Lower leg skin (tissue), 3 donors: ENCODE results near the gene GRB10.

Experiments used
- POLR2A ChIP-seq, 2 donors: fragments of 450-650 bp; IDR thresholded peaks; one replicate each; pipeline ENCODE4 v1.6.1; 2016 to 2017; ENCODE audit warnings: antibody characterized with exemption in 2 of 2, mild to moderate bottlenecking in 1 of 2, moderate library complexity in 1 of 2
- TF ChIP-seq, protein P1 (sequence below), 3 donors: fragments of 450-650 bp; IDR thresholded peaks; one replicate each; pipeline ENCODE4 v1.5.1; 2016; ENCODE audit warnings: antibody characterized with exemption in 3 of 3, mild to moderate bottlenecking in 3 of 3, moderate library complexity in 2 of 3

DNA sequence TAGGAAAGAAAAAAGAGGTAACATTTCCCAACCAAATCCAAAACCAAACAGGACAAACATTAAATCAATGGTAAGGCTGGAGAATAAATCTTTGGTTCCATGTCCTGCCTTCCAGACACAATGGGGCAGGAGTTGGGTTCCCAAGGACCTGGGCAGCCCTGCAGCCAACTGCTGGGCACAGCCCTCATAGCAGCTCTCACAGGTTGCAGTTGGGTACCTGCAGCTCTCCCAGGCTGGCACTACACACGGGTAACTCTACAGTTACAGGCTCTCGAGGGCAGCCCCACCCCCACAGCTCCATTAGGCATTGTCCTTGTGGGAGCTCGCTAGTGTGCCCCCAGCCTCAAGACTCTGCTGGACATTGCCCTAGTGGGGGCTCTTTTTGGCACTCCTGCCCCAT is 7.5 kb downstream of the GRB10 start:
- TF ChIP-seq, protein P1, sequence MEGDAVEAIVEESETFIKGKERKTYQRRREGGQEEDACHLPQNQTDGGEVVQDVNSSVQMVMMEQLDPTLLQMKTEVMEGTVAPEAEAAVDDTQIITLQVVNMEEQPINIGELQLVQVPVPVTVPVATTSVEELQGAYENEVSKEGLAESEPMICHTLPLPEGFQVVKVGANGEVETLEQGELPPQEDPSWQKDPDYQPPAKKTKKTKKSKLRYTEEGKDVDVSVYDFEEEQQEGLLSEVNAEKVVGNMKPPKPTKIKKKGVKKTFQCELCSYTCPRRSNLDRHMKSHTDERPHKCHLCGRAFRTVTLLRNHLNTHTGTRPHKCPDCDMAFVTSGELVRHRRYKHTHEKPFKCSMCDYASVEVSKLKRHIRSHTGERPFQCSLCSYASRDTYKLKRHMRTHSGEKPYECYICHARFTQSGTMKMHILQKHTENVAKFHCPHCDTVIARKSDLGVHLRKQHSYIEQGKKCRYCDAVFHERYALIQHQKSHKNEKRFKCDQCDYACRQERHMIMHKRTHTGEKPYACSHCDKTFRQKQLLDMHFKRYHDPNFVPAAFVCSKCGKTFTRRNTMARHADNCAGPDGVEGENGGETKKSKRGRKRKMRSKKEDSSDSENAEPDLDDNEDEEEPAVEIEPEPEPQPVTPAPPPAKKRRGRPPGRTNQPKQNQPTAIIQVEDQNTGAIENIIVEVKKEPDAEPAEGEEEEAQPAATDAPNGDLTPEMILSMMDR (IDR thresholded peaks at IDR 0.05): no peak
- TF ChIP-seq POLR2A (IDR thresholded peaks at IDR 0.05): no peak
